ENCODE data around the gene DCAF6.

DNA sequence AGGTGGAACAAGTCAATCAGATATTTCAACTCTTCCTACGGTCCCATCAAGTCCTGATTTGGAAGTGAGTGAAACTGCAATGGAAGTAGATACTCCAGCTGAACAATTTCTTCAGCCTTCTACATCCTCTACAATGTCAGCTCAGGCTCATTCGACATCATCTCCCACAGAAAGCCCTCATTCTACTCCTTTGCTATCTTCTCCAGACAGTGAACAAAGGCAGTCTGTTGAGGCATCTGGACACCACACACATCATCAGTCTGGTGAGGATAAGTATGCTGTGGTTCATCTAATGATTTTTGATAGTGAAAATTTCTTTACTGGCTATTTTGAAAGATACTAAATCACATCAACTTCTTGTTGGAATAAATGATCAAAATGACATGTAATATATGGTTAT lies 68.0 kb downstream of the DCAF6 start:
- TF ChIP-seq GATA2 (IDR thresholded peaks at IDR 0.05; ENCODE audit: low read depth, low read length) (no peak), GATA3 (IDR thresholded peaks at IDR 0.05; ENCODE audit: low read depth, low read length) (no peak)
